Sigmoid colon (tissue), 7 donors: ENCODE data around the gene NPW. TPM values are rescaled to one million over a fixed set of nuclear protein-coding genes. Genes with fewer than 3 reads are reported as not detected.

ENCODE experiments used
- DNase-seq: peaks from one replicate; pipeline ENCODE4 v3.0.0-alpha.2; 2019
- H3K27ac ChIP-seq, 4 donors: fragments of 200-600 bp; sonication (generic); one replicate each; pipeline ENCODE4 v1.5.1; 2016 to 2019; ENCODE audit warnings: mild to moderate bottlenecking in 1 of 4
- H3K27me3 ChIP-seq, 3 donors: fragments of 200-600 bp; sonication (generic); one replicate each; pipeline ENCODE4 v1.5.1; 2019; ENCODE audit warnings: mild to moderate bottlenecking in 1 of 3
- H3K36me3 ChIP-seq, 4 donors: fragments of 200-600 bp; sonication (generic); one replicate each; pipeline ENCODE4 v1.5.1; 2016 to 2019
- H3K4me1 ChIP-seq, 4 donors: fragments of 200-600 bp; sonication (generic); one replicate each; pipeline ENCODE4 v1.5.1; 2017 to 2019
- H3K4me3 ChIP-seq, 4 donors: fragments of 200-600 bp; sonication (generic); one replicate each; pipeline ENCODE4 v1.5.1; 2017 to 2019; ENCODE audit warnings: mild to moderate bottlenecking in 2 of 4, moderate library complexity in 1 of 4
- H3K9me3 ChIP-seq, 4 donors: fragments of 200-600 bp in 3 of 4; sonication (generic) in 3 of 4; one replicate each; pipeline versions ENCODE4 v1.5.1 to v1.6.1; 2013 to 2019
- CTCF ChIP-seq, 4 experiments: fragments of 450-650 bp in 3 of 4; fragments of 200-600 bp in 1 of 4; IDR thresholded peaks; one replicate each; pipeline ENCODE4 v1.5.1; 2016 to 2019; ENCODE audit warnings: antibody characterized with exemption in 4 of 4, mild to moderate bottlenecking in 3 of 4, moderate library complexity in 2 of 4
- EP300 ChIP-seq, 4 donors: sonication (generic); formaldehyde crosslinking; IDR thresholded peaks; one replicate each; pipeline ENCODE4 v1.6.1; 2017; ENCODE audit warnings: antibody characterized with exemption in 4 of 4
- POLR2A ChIP-seq, 2 donors: fragments of 450-650 bp; IDR thresholded peaks; one replicate each; pipeline ENCODE4 v1.6.1; 2016; ENCODE audit warnings: antibody characterized with exemption in 2 of 2, mild to moderate bottlenecking in 2 of 2, moderate library complexity in 2 of 2
- POLR2AphosphoS5 ChIP-seq, 4 donors: sonication (generic); formaldehyde crosslinking; IDR thresholded peaks; one replicate each; pipeline ENCODE4 v1.6.1; 2017; ENCODE audit warnings: antibody characterized with exemption in 4 of 4
- WGBS, 2 donors: extraction: QIAGEN DNeasy Blood & Tissue Kit; methylation state at CpG; one replicate each; pipeline ENCODE4 v1.1.7; 2013; 5-methylcytosine and 5-hydroxymethylcytosine counted together
- intact Hi-C: fragments of 100-400 bp; cut with DNase I; formaldehyde crosslinking; loops from one replicate; pipeline ENCODE4 v1.15.1; 2023
- polyA plus RNA-seq, 3 donors: library from polyadenylated mRNA; stranded (reverse); fragments of 200-250 nt; gene quantifications; one replicate each; pipeline ENCODE4 v1.2.3, GENCODE V29; 2013
- total RNA-seq, 4 donors: library from RNA; depleted of rRNA; stranded (reverse); fragments of >200 nt; gene quantifications; one replicate each; pipeline ENCODE4 v1.1.0, GENCODE V29; 2016
- donor health status: healthy with polysubstance abuse.
- donor health status: Bipolar disorder and iron deficiency.
- donor health status: healthy.

Gene NPW
- total and polyA plus RNA-seq, 7 donors = 0.71 TPM; not detected in 6

GRCh38 chr16:2003827-2004641 is 15.6 kb upstream of the NPW start:
- TF ChIP-seq CTCF (IDR thresholded peaks at IDR 0.05) (peak; percentile 64 to 92 (median 87)), EP300 (IDR thresholded peaks at IDR 0.05) (no peak), POLR2AphosphoS5 (IDR thresholded peaks at IDR 0.05) (no peak), POLR2A (IDR thresholded peaks at IDR 0.05) (no peak)
- Histone ChIP-seq H3K27me3 (no peaks in the 10 kb centered on the region), H3K4me1 (peaks cover 0 to 59% (median 53%) of the 10 kb centered on the region in 4 donors), H3K27ac (peak overlapping the region in 2 of 4 donors; percentile 15 to 37), H3K9me3 (no peaks in the 10 kb centered on the region), H3K36me3 (peaks cover 29 to 45% (median 37%) of the 10 kb centered on the region in 4 donors), H3K4me3 (peak overlapping the region in 2 of 4 donors; percentile 1 to 17)
- intact Hi-C loops = no loop called here
- DNase-seq = peak; percentile 93
- WGBS, 2 donors = 21 to 32% methylated on average over 36 of the region's 36 CpGs

GRCh38 chr16:2004795-2005517 is 14.6 kb upstream of the NPW start:
- intact Hi-C loops = no loop called here
- Histone ChIP-seq H3K27ac (peak overlapping the region in 1 of 4 donors; percentile 37), H3K4me3 (no peak overlapping the region), H3K27me3 (no peaks in the 10 kb centered on the region), H3K36me3 (peaks cover 20 to 36% (median 28%) of the 10 kb centered on the region in 4 donors), H3K4me1 (peaks cover 0 to 63% (median 54%) of the 10 kb centered on the region in 4 donors), H3K9me3 (no peaks in the 10 kb centered on the region)
- DNase-seq = no peak
- 84 to 85% methylated on average over 34 of the region's 34 CpGs for WGBS, 2 donors
- TF ChIP-seq EP300 (IDR thresholded peaks at IDR 0.05) = no peak
- no peak for TF ChIP-seq CTCF (IDR thresholded peaks at IDR 0.05)
- TF ChIP-seq POLR2AphosphoS5 (IDR thresholded peaks at IDR 0.05) = no peak
- TF ChIP-seq POLR2A (IDR thresholded peaks at IDR 0.05) = no peak

GRCh38 chr16:2005646-2006045 is 13.9 kb upstream of the NPW start:
- DNase-seq = no peak
- no peaks in the 10 kb centered on the region for H3K27me3 ChIP-seq
- 77 to 88% methylated on average over 21 of the region's 21 CpGs for WGBS, 2 donors
- intact Hi-C loops = no loop called here
- TF ChIP-seq CTCF (IDR thresholded peaks at IDR 0.05) (no peak), EP300 (IDR thresholded peaks at IDR 0.05) (no peak)
- peaks cover 0 to 70% (median 60%) of the 10 kb centered on the region in 4 donors for H3K4me1 ChIP-seq
- no peak overlapping the region for H3K4me3 ChIP-seq
- H3K27ac ChIP-seq = no peak overlapping the region
- H3K36me3 ChIP-seq = peaks cover 16 to 29% (median 22%) of the 10 kb centered on the region in 4 donors
- no peaks in the 10 kb centered on the region for H3K9me3 ChIP-seq

- intact Hi-C loops = no loop called here
- WGBS, 2 donors = 93 to 94% methylated on average over 8 of the region's 8 CpGs
- DNase-seq = no peak
- Histone ChIP-seq H3K4me1 (peaks cover 0 to 73% (median 61%) of the 10 kb centered on the region in 4 donors), H3K36me3 (peaks cover 11 to 22% (median 17%) of the 10 kb centered on the region in 4 donors), H3K27ac (no peak overlapping the region), H3K27me3 (no peaks in the 10 kb centered on the region), H3K9me3 (no peaks in the 10 kb centered on the region), H3K4me3 (no peak overlapping the region)
- TF ChIP-seq POLR2AphosphoS5 (IDR thresholded peaks at IDR 0.05) (no peak), EP300 (IDR thresholded peaks at IDR 0.05) (no peak), POLR2A (IDR thresholded peaks at IDR 0.05) (no peak), CTCF (IDR thresholded peaks at IDR 0.05) (no peak)
Observed at GRCh38 chr16:2006317-2006716, 13.3 kb upstream of the NPW start.
